HUES64 (cell line): ENCODE results near the gene TXLNB.

ENCODE experiments used
- H3K27ac ChIP-seq: 2 replicates; pipeline ENCODE4 v1.7.0; 2013; ENCODE audit warnings: low read depth, low read length, inconsistent platforms
- H3K27me3 ChIP-seq: 2 replicates; pipeline ENCODE4 v1.6.1; 2013; ENCODE audit warnings: mild to moderate bottlenecking, low read length; ENCODE audit not compliant: insufficient read depth
- H3K36me3 ChIP-seq: 2 replicates; pipeline ENCODE4 v1.6.1; 2013; ENCODE audit warnings: mild to moderate bottlenecking, low read length; ENCODE audit not compliant: insufficient read depth
- H3K4me1 ChIP-seq: 2 replicates; pipeline ENCODE4 v1.6.1; 2013; ENCODE audit warnings: mild to moderate bottlenecking, low read length, moderate library complexity; ENCODE audit not compliant: insufficient read depth
- H3K4me3 ChIP-seq: 2 replicates; pipeline ENCODE4 v1.5.1; 2013; ENCODE audit warnings: mild to moderate bottlenecking, low read length, moderate library complexity
- H3K9ac ChIP-seq: 2 replicates; pipeline ENCODE4 v1.6.1; 2013; ENCODE audit warnings: mild to moderate bottlenecking, low read depth, low read length
- H3K9me3 ChIP-seq: 2 replicates; pipeline ENCODE4 v1.6.1; 2013; ENCODE audit warnings: low read depth, low read length; ENCODE audit not compliant: insufficient read depth
- WGBS: fragments of 150-250, 120-280 bp; methylation state at CpG from one replicate; pipeline ENCODE4 v1.1.7; 2013; ENCODE audit warnings: missing lambda C conversion rate; 5-methylcytosine and 5-hydroxymethylcytosine counted together

TXLNB gene

GRCh38 chr6:139270249-139270648 lies 21.5 kb downstream of the TXLNB start:
- H3K4me3 ChIP-seq, result no peak overlapping the region
- no peak overlapping the region for H3K9ac ChIP-seq
- H3K27me3 ChIP-seq, result no peaks in the 10 kb centered on the region
- H3K9me3 ChIP-seq, result no peaks in the 10 kb centered on the region
- H3K36me3 ChIP-seq, result no peaks in the 10 kb centered on the region
- H3K4me1 ChIP-seq, result no peaks in the 10 kb centered on the region
- WGBS, result 93% methylated on average over 5 of the region's 5 CpGs
- no peak overlapping the region for H3K27ac ChIP-seq

- H3K4me3 ChIP-seq, result no peak overlapping the region
- WGBS, result 100% methylated on average over 1 of the region's 2 CpGs
Measured at GRCh38 chr6:139265512-139266190, 26.1 kb downstream of the TXLNB start.

GRCh38 chr6:139262519-139263300 lies 29.1 kb downstream of the TXLNB start:
- Histone ChIP-seq H3K27me3 (no peaks in the 10 kb centered on the region), H3K27ac (no peak overlapping the region), H3K4me3 (no peak overlapping the region), H3K4me1 (no peaks in the 10 kb centered on the region; the same call in 1 of the 2 replicates), H3K9me3 (no peaks in the 10 kb centered on the region), H3K36me3 (no peaks in the 10 kb centered on the region), H3K9ac (no peak overlapping the region)
- 90% methylated on average over 13 of the region's 13 CpGs for WGBS

More at GRCh38 chr6:139265512-139266190, 26.1 kb downstream of the TXLNB start:
- no peaks in the 10 kb centered on the region for H3K9me3 ChIP-seq
- no peak overlapping the region for H3K9ac ChIP-seq
- H3K36me3 ChIP-seq, result no peaks in the 10 kb centered on the region
- no peaks in the 10 kb centered on the region; the same call in 1 of the 2 replicates for H3K4me1 ChIP-seq
- no peak overlapping the region for H3K27ac ChIP-seq
- H3K27me3 ChIP-seq, result no peaks in the 10 kb centered on the region

GRCh38 chr6:139257821-139258398 lies 33.9 kb downstream of the TXLNB start:
- H3K36me3 ChIP-seq, result no peaks in the 10 kb centered on the region
- no peak overlapping the region for H3K4me3 ChIP-seq
- H3K27ac ChIP-seq, result no peak overlapping the region
- H3K9ac ChIP-seq, result no peak overlapping the region
- H3K9me3 ChIP-seq, result no peaks in the 10 kb centered on the region
- H3K4me1 ChIP-seq, result no peaks in the 10 kb centered on the region; the same call in 1 of the 2 replicates
- H3K27me3 ChIP-seq, result no peaks in the 10 kb centered on the region
- 88% methylated on average over 5 of the region's 5 CpGs for WGBS

- no peak overlapping the region for H3K9ac ChIP-seq
- no peaks in the 10 kb centered on the region for H3K9me3 ChIP-seq
- H3K27me3 ChIP-seq, result no peaks in the 10 kb centered on the region
- H3K4me1 ChIP-seq, result no peaks in the 10 kb centered on the region
- H3K4me3 ChIP-seq, result no peak overlapping the region
- H3K36me3 ChIP-seq, result no peaks in the 10 kb centered on the region
- no peak overlapping the region for H3K27ac ChIP-seq
- WGBS, result 90% methylated on average over 3 of the region's 3 CpGs
Measured at GRCh38 chr6:139257291-139257690, 34.5 kb downstream of the TXLNB start.

- no peaks in the 10 kb centered on the region for H3K9me3 ChIP-seq
- no peak overlapping the region for H3K27ac ChIP-seq
- 89% methylated on average over 3 of the region's 3 CpGs for WGBS
- H3K4me1 ChIP-seq, result no peaks in the 10 kb centered on the region
- no peak overlapping the region for H3K4me3 ChIP-seq
- H3K27me3 ChIP-seq, result no peaks in the 10 kb centered on the region
- H3K36me3 ChIP-seq, result no peaks in the 10 kb centered on the region
- no peak overlapping the region for H3K9ac ChIP-seq
Measured at GRCh38 chr6:139256087-139256486, 35.7 kb downstream of the TXLNB start.

GRCh38 chr6:139254196-139254595 lies 37.6 kb downstream of the TXLNB start:
- H3K27ac ChIP-seq, result no peak overlapping the region
- H3K36me3 ChIP-seq, result no peaks in the 10 kb centered on the region
- H3K4me3 ChIP-seq, result no peak overlapping the region
- 95% methylated on average over 1 of the region's 2 CpGs for WGBS
- H3K9me3 ChIP-seq, result no peaks in the 10 kb centered on the region
- no peaks in the 10 kb centered on the region for H3K4me1 ChIP-seq
- H3K9ac ChIP-seq, result no peak overlapping the region
- no peaks in the 10 kb centered on the region for H3K27me3 ChIP-seq

GRCh38 chr6:139253656-139254055 lies 38.1 kb downstream of the TXLNB start:
- no peaks in the 10 kb centered on the region for H3K4me1 ChIP-seq
- no peak overlapping the region for H3K9ac ChIP-seq
- no peaks in the 10 kb centered on the region for H3K27me3 ChIP-seq
- H3K36me3 ChIP-seq, result no peaks in the 10 kb centered on the region
- H3K27ac ChIP-seq, result no peak overlapping the region
- no peak overlapping the region for H3K4me3 ChIP-seq
- H3K9me3 ChIP-seq, result no peaks in the 10 kb centered on the region
- 95% methylated on average over 1 of the region's 2 CpGs for WGBS

- H3K27ac ChIP-seq, result no peak overlapping the region
- no peaks in the 10 kb centered on the region for H3K27me3 ChIP-seq
- no peak overlapping the region for H3K9ac ChIP-seq
- H3K4me3 ChIP-seq, result no peak overlapping the region
- H3K4me1 ChIP-seq, result no peaks in the 10 kb centered on the region
- H3K36me3 ChIP-seq, result no peaks in the 10 kb centered on the region
- 88% methylated on average over 4 of the region's 4 CpGs for WGBS
- H3K9me3 ChIP-seq, result no peaks in the 10 kb centered on the region
Measured at GRCh38 chr6:139251691-139252390, 40.0 kb downstream of the TXLNB start.

GRCh38 chr6:139251045-139251690 lies 40.6 kb downstream of the TXLNB start:
- H3K27ac ChIP-seq, result no peak overlapping the region
- H3K36me3 ChIP-seq, result no peaks in the 10 kb centered on the region
- H3K4me3 ChIP-seq, result no peak overlapping the region
- H3K9me3 ChIP-seq, result no peaks in the 10 kb centered on the region
- no peak overlapping the region for H3K9ac ChIP-seq
- WGBS, result 97% methylated on average over 2 of the region's 2 CpGs
- no peaks in the 10 kb centered on the region for H3K27me3 ChIP-seq
- no peaks in the 10 kb centered on the region for H3K4me1 ChIP-seq
